NOMO-1 (cell line): ENCODE results near the gene STRIT1.

Experiments
- DNase-seq, 2 experiments: peaks; one replicate each; lab custom pipeline; 2025; ENCODE audit not compliant: unreplicated experiment in 2 of 2; lab: John Stamatoyannopoulos, UW

Gene STRIT1

GRCh38 chr3:155293516-155293915 lies at the start of gene STRIT1:
Gene STRIT1, minus strand, starts transcription at chr3:155293683.
- no peak for DNase-seq

- no peak for DNase-seq
Measured at GRCh38 chr3:155342344-155342743, 48.9 kb upstream of the STRIT1 start.

- DNase-seq: no peak
Measured at GRCh38 chr3:155339052-155339451, 45.6 kb upstream of the STRIT1 start.

- no peak for DNase-seq
Measured at GRCh38 chr3:155335724-155336354, 42.4 kb upstream of the STRIT1 start.

GRCh38 chr3:155334914-155335723 lies 41.6 kb upstream of the STRIT1 start:
- DNase-seq: peak; percentile 18 to 65

GRCh38 chr3:155334215-155334913 lies 40.9 kb upstream of the STRIT1 start:
- no peak for DNase-seq

- no peak for DNase-seq
Measured at GRCh38 chr3:155332716-155333115, 39.2 kb upstream of the STRIT1 start.

GRCh38 chr3:155331078-155331477 lies 37.6 kb upstream of the STRIT1 start:
- no peak for DNase-seq

GRCh38 chr3:155330370-155330769 lies 36.9 kb upstream of the STRIT1 start:
- no peak for DNase-seq

GRCh38 chr3:155329513-155330048 lies 36.1 kb upstream of the STRIT1 start:
- no peak for DNase-seq

GRCh38 chr3:155327871-155328270 lies 34.4 kb upstream of the STRIT1 start:
- no peak for DNase-seq

- no peak for DNase-seq
Measured at GRCh38 chr3:155327430-155327829, 33.9 kb upstream of the STRIT1 start.

- peak; percentile 79 to 86 for DNase-seq
Measured at GRCh38 chr3:155326901-155327300, 33.4 kb upstream of the STRIT1 start.

- DNase-seq: peak; percentile 65 to 69
Measured at GRCh38 chr3:155326244-155326643, 32.8 kb upstream of the STRIT1 start.

- no peak for DNase-seq
Measured at GRCh38 chr3:155325263-155325835, 31.9 kb upstream of the STRIT1 start.

GRCh38 chr3:155323063-155323666 lies 29.7 kb upstream of the STRIT1 start:
- peak; percentile 48 to 77 for DNase-seq

- no peak for DNase-seq
Measured at GRCh38 chr3:155321418-155321817, 27.9 kb upstream of the STRIT1 start.

- DNase-seq: no peak
Measured at GRCh38 chr3:155320934-155321333, 27.5 kb upstream of the STRIT1 start.

- DNase-seq: no peak
Measured at GRCh38 chr3:155318740-155319139, 25.3 kb upstream of the STRIT1 start.

GRCh38 chr3:155317211-155317610 lies 23.7 kb upstream of the STRIT1 start:
- DNase-seq: no peak

- DNase-seq: no peak
Measured at GRCh38 chr3:155316426-155316825, 22.9 kb upstream of the STRIT1 start.
